Measurements from ENCODE around the gene ELMO1. TPM values are rescaled to one million over a fixed set of nuclear protein-coding genes. Genes with fewer than 3 reads are reported as not detected.

The ELMO1 gene
- polyA plus RNA-seq, 1 experiment = not detected

GRCh38 chr7:37405128-37405527, 43.5 kb downstream of the ELMO1 start:
- TF ChIP-seq, protein P1, sequence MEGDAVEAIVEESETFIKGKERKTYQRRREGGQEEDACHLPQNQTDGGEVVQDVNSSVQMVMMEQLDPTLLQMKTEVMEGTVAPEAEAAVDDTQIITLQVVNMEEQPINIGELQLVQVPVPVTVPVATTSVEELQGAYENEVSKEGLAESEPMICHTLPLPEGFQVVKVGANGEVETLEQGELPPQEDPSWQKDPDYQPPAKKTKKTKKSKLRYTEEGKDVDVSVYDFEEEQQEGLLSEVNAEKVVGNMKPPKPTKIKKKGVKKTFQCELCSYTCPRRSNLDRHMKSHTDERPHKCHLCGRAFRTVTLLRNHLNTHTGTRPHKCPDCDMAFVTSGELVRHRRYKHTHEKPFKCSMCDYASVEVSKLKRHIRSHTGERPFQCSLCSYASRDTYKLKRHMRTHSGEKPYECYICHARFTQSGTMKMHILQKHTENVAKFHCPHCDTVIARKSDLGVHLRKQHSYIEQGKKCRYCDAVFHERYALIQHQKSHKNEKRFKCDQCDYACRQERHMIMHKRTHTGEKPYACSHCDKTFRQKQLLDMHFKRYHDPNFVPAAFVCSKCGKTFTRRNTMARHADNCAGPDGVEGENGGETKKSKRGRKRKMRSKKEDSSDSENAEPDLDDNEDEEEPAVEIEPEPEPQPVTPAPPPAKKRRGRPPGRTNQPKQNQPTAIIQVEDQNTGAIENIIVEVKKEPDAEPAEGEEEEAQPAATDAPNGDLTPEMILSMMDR (IDR thresholded peaks at IDR 0.05; ENCODE audit: low read depth, low read length) = no peak
- DNase-seq (ENCODE audit: low read depth, low spot score) = no peak
- no peak overlapping the region for H3K27ac ChIP-seq (ENCODE audit: low read depth, low read length)
- peaks cover 21% of the 10 kb centered on the region for H3K9me3 ChIP-seq (ENCODE audit: control insufficient read depth, insufficient read depth, low read length)
- no peaks in the 10 kb centered on the region for H3K27me3 ChIP-seq (ENCODE audit: control insufficient read depth, insufficient read depth, low read length)
- ChIA-PET POLR2A (no interaction called here), CTCF (no interaction called here)
- no peak overlapping the region for H3K4me3 ChIP-seq (ENCODE audit: low read depth, low read length)

- Histone ChIP-seq H3K4me3 (ENCODE audit: low read depth, low read length) (no peak overlapping the region), H3K27ac (ENCODE audit: low read depth, low read length) (no peak overlapping the region), H3K9me3 (ENCODE audit: control insufficient read depth, insufficient read depth, low read length) (peaks cover 18% of the 10 kb centered on the region), H3K27me3 (ENCODE audit: control insufficient read depth, insufficient read depth, low read length) (no peaks in the 10 kb centered on the region)
- TF ChIP-seq, protein P1 (IDR thresholded peaks at IDR 0.05; ENCODE audit: low read depth, low read length) = no peak
- DNase-seq (ENCODE audit: low read depth, low spot score) = no peak
- ChIA-PET POLR2A (no interaction called here), CTCF (no interaction called here)
Measured at GRCh38 chr7:37399876-37400421, 48.7 kb downstream of the ELMO1 start.

- Histone ChIP-seq H3K4me3 (ENCODE audit: low read depth, low read length) (no peak overlapping the region), H3K27me3 (ENCODE audit: control insufficient read depth, insufficient read depth, low read length) (no peaks in the 10 kb centered on the region), H3K27ac (ENCODE audit: low read depth, low read length) (no peak overlapping the region), H3K9me3 (ENCODE audit: control insufficient read depth, insufficient read depth, low read length) (peaks cover 21% of the 10 kb centered on the region)
- CTCF ChIA-PET = no interaction called here
- POLR2A ChIA-PET = no interaction called here
- TF ChIP-seq, protein P1 (IDR thresholded peaks at IDR 0.05; ENCODE audit: low read depth, low read length) = no peak
- DNase-seq (ENCODE audit: low read depth, low spot score) = no peak
Measured at GRCh38 chr7:37398403-37398802, 50.3 kb downstream of the ELMO1 start.

- POLR2A ChIA-PET = no interaction called here
- peaks cover 36% of the 10 kb centered on the region for H3K9me3 ChIP-seq (ENCODE audit: control insufficient read depth, insufficient read depth, low read length)
- H3K27me3 ChIP-seq (ENCODE audit: control insufficient read depth, insufficient read depth, low read length) = no peaks in the 10 kb centered on the region
- no peak overlapping the region for H3K4me3 ChIP-seq (ENCODE audit: low read depth, low read length)
- H3K27ac ChIP-seq (ENCODE audit: low read depth, low read length) = no peak overlapping the region
- CTCF ChIA-PET = no interaction called here
- DNase-seq (ENCODE audit: low read depth, low spot score) = no peak
- TF ChIP-seq, protein P1 (IDR thresholded peaks at IDR 0.05; ENCODE audit: low read depth, low read length) = no peak
Measured at GRCh38 chr7:37395618-37396259, 52.9 kb downstream of the ELMO1 start.

- no peak for DNase-seq (ENCODE audit: low read depth, low spot score)
- Histone ChIP-seq H3K27me3 (ENCODE audit: control insufficient read depth, insufficient read depth, low read length) (no peaks in the 10 kb centered on the region), H3K27ac (ENCODE audit: low read depth, low read length) (no peak overlapping the region), H3K4me3 (ENCODE audit: low read depth, low read length) (no peak overlapping the region), H3K9me3 (ENCODE audit: control insufficient read depth, insufficient read depth, low read length) (peaks cover 34% of the 10 kb centered on the region)
- ChIA-PET POLR2A (no interaction called here), CTCF (no interaction called here)
- TF ChIP-seq, protein P1 (IDR thresholded peaks at IDR 0.05; ENCODE audit: low read depth, low read length) = no peak
Measured at GRCh38 chr7:37394158-37394557, 54.5 kb downstream of the ELMO1 start.
